ENCODE measurements around the gene SLC13A3. TPM values are rescaled to one million over a fixed set of nuclear protein-coding genes. Genes with fewer than 3 reads are reported as not detected.

SLC13A3 gene
- total RNA-seq, 2 experiments from 2014 or later: not detected

DNA sequence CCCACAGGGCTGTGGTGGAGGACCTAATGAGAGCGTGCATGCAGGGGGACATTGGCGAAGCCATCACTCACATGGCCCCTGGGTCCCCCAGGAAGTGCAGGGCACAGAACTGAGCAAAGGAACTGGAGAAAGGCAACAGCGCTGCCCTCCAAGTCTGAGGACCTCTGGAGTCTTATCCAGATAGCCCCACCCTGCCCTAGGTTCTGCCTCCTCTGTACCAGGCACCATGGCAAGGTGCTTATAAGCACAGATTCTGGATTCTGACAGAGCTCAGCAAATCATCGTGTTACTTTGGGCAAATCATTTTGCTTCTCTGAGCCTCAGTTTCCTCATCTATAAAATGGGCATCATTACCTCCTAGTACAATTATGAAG lies 44.5 kb downstream of the SLC13A3 start:
- no peak overlapping the region for H3K4me3 Mint-ChIP-seq
- intact Hi-C loops (cut with micrococcal nuclease): no loop called here
- ChIA-PET CTCF (no interaction called here), POLR2A (no interaction called here)
- no peaks in the 10 kb centered on the region for H3K36me3 Mint-ChIP-seq (ENCODE audit: low read depth)
- ATAC-seq: no peak
- no peaks in the 10 kb centered on the region for H3K9me3 Mint-ChIP-seq
- no peak for DNase-seq
- TF ChIP-seq, protein P1, sequence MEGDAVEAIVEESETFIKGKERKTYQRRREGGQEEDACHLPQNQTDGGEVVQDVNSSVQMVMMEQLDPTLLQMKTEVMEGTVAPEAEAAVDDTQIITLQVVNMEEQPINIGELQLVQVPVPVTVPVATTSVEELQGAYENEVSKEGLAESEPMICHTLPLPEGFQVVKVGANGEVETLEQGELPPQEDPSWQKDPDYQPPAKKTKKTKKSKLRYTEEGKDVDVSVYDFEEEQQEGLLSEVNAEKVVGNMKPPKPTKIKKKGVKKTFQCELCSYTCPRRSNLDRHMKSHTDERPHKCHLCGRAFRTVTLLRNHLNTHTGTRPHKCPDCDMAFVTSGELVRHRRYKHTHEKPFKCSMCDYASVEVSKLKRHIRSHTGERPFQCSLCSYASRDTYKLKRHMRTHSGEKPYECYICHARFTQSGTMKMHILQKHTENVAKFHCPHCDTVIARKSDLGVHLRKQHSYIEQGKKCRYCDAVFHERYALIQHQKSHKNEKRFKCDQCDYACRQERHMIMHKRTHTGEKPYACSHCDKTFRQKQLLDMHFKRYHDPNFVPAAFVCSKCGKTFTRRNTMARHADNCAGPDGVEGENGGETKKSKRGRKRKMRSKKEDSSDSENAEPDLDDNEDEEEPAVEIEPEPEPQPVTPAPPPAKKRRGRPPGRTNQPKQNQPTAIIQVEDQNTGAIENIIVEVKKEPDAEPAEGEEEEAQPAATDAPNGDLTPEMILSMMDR (IDR thresholded peaks at IDR 0.05): no peak
- no peaks in the 10 kb centered on the region for H3K4me1 Mint-ChIP-seq (ENCODE audit: low read depth)
- peaks cover 1% of the 10 kb centered on the region for H3K27me3 Mint-ChIP-seq
- H3K27ac Mint-ChIP-seq: no peak overlapping the region

DNA sequence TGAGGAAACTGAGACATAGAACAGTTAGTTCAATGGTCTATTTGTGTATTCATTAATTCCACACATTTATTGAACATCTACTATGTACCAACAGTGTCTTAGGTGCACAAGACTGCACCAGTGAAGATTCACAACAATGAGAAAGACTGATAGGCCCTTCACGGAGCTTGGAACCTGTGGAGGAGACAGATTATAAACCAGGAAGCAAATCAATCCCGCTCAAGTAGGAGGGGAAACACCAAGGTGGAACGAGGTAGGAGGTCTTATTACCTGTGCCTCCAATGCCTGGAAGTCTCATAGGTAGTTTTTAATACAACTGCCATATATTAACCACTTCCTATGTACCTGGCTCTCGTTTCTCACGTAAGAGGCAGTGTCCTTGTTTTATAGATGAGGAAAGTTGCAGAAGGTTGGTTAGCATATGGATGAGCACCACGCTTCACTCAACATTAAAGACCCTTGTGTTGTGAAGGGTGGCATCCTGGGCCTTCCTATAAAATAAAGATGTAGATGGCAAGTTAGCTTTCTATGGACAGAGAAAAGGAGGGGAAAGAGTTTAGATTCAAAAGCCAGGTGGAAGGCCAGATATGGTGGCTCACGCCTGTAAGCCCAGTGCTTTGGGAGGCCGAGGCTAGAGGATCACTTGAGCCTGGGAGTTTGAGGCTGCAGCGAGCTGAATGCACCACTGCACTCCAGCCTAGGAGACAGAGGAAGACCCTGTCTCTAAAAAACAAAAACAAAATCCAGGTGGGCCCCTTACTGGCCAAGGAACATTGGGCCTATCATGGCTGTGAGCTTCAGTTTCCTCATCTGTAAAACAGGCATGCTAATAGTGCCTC lies 45.1 kb downstream of the SLC13A3 start:
- intact Hi-C loops (cut with micrococcal nuclease): no loop called here
- ATAC-seq (no peak), DNase-seq (no peak)
- TF ChIP-seq, protein P1 (IDR thresholded peaks at IDR 0.05): no peak
- no peaks in the 10 kb centered on the region for H3K36me3 Mint-ChIP-seq (ENCODE audit: low read depth)
- peaks cover 1% of the 10 kb centered on the region for H3K27me3 Mint-ChIP-seq
- no peaks in the 10 kb centered on the region for H3K9me3 Mint-ChIP-seq
- CTCF ChIA-PET: no interaction called here
- no peak overlapping the region for H3K4me3 Mint-ChIP-seq
- peaks cover 4% of the 10 kb centered on the region for H3K4me1 Mint-ChIP-seq (ENCODE audit: low read depth)
- H3K27ac Mint-ChIP-seq: no peak overlapping the region
- POLR2A ChIA-PET: interaction anchor here (1.3 kb wide), 1 partner anchor 34 kb away, joined by 3 read pairs; no protein-coding TSS in a partner anchor

DNA sequence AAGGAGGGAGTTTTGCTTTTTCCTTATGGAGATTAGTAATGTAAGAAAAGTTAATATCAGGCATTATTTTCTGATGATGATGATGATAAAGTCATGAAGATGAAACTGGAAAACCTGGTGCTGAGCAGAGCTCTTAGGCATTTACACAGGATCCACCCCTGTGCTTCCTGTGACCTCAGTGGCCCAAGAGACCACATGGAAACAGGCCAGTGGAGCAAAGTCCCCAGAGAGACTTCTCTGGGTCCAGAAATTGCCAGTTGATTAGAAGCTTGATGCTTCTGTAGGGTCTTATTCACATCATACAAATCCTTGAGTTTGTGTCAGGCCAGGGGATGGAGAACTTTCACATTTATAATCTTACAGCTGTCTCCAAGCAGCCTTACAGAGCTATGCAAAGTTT lies 46.1 kb downstream of the SLC13A3 start:
- POLR2A ChIA-PET: interaction anchor here (1.3 kb wide), 1 partner anchor 32 kb away, joined by 3 read pairs; no protein-coding TSS in a partner anchor
- H3K9me3 Mint-ChIP-seq: no peaks in the 10 kb centered on the region
- H3K27ac Mint-ChIP-seq: no peak overlapping the region
- intact Hi-C loops (cut with micrococcal nuclease): no loop called here
- H3K27me3 Mint-ChIP-seq: peaks cover 1% of the 10 kb centered on the region
- H3K4me1 Mint-ChIP-seq (ENCODE audit: low read depth): peaks cover 4% of the 10 kb centered on the region
- no peak overlapping the region for H3K4me3 Mint-ChIP-seq
- no peaks in the 10 kb centered on the region for H3K36me3 Mint-ChIP-seq (ENCODE audit: low read depth)
- DNase-seq: no peak
- TF ChIP-seq, protein P1 (IDR thresholded peaks at IDR 0.05): no peak
- CTCF ChIA-PET: no interaction called here
- ATAC-seq: no peak

DNA sequence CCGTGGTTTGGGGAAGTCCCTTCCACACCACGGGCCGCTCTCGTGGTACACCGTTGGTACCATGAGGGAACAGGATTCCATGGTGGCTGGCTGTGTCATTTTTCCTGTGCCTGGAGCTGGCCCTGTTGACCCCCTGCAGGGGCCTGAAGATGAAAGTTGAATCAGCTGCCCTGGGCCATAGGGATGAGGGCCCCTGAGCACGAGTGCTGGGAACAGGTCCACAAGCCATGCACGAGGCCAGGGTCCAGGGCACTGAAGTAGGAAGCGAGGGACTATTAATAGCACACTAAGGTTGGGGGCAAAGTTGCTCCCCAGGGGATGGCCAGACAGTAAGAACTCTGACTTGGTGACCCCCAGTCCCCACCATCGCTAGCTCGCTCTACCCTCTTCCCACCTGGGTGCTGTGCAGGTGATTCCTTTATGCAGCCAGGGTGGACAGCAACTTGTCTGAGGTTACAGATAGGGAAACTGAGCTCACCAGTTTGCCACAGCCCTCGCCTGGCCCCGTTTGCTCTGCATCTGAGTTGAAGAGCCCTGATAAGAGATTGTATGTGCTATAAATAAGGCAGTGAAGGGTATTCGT lies 46.6 kb downstream of the SLC13A3 start:
- TF ChIP-seq, protein P1 (IDR thresholded peaks at IDR 0.05): no peak
- Mint-ChIP-seq H3K27me3 (peaks cover 1% of the 10 kb centered on the region), H3K4me3 (no peak overlapping the region), H3K36me3 (ENCODE audit: low read depth) (no peaks in the 10 kb centered on the region), H3K4me1 (ENCODE audit: low read depth) (peaks cover 4% of the 10 kb centered on the region), H3K9me3 (no peaks in the 10 kb centered on the region), H3K27ac (no peak overlapping the region)
- ChIA-PET CTCF (no interaction called here), POLR2A (interaction anchor here (1.3 kb wide), 1 partner anchor 32 kb away, joined by 3 read pairs; no protein-coding TSS in a partner anchor)
- DNase-seq (no peak), ATAC-seq (no peak)
- intact Hi-C loops (cut with micrococcal nuclease): no loop called here

DNA sequence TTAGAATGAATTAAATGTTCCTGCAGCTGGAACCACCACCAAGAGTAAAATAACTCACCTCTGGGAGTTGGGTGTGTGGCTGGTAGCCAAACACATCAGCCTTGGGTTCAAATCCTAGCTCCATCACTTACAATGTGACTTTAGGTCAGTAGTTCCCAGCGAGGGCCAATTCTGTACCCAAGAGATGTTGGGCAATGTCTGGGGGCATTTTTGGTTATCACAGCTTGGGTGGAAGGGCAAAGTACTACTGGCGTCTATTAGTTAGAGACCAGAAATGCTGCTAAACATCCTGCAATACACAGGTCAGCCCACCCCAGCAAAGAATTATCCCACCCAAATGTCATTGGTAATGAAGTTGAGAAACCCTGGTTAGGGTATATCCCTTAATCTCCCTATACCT lies 48.8 kb downstream of the SLC13A3 start:
- peaks cover 2% of the 10 kb centered on the region for H3K27me3 Mint-ChIP-seq
- DNase-seq (no peak), ATAC-seq (no peak)
- H3K36me3 Mint-ChIP-seq (ENCODE audit: low read depth): no peaks in the 10 kb centered on the region
- ChIA-PET CTCF (no interaction called here), POLR2A (interaction anchor here (0.8 kb wide), 1 partner anchor 87 kb away, joined by 3 read pairs; the partner anchor contains the start of gene TP53RK)
- intact Hi-C loops (cut with micrococcal nuclease): no loop called here
- no peak overlapping the region for H3K27ac Mint-ChIP-seq
- H3K9me3 Mint-ChIP-seq: no peaks in the 10 kb centered on the region
- H3K4me1 Mint-ChIP-seq (ENCODE audit: low read depth): peaks cover 4% of the 10 kb centered on the region
- TF ChIP-seq, protein P1 (IDR thresholded peaks at IDR 0.05): no peak
- H3K4me3 Mint-ChIP-seq: no peak overlapping the region

Data from activated CD8-positive, alpha-beta T cell treated with anti-CD3 and anti-CD28 coated beads for 36 hours (primary cell).